HG03558 (cell line): ENCODE measurements around the gene YAP1.

Source experiments
- ATAC-seq: cut with Tn5 transposase; IDR thresholded peaks from one replicate; pipeline ENCODE4 v1.9.1; 2021; ENCODE audit warnings: moderate number of reproducible peaks; ENCODE audit not compliant: unreplicated experiment; ENCODE audit errors: extremely low read depth

Gene YAP1

GRCh38 chr11:102155676-102156075, 45.4 kb downstream of the YAP1 start:
- ATAC-seq = no peak

- ATAC-seq = no peak
Measured at GRCh38 chr11:102157219-102157618, 47.0 kb downstream of the YAP1 start.

GRCh38 chr11:102158164-102158735, 48.0 kb downstream of the YAP1 start:
- no peak for ATAC-seq

- no peak for ATAC-seq
Measured at GRCh38 chr11:102163368-102163767, 53.1 kb downstream of the YAP1 start.

- no peak for ATAC-seq
Measured at GRCh38 chr11:102166175-102167064, 56.2 kb downstream of the YAP1 start.

- ATAC-seq = no peak
Measured at GRCh38 chr11:102168481-102168880, 58.2 kb downstream of the YAP1 start.

- no peak for ATAC-seq
Measured at GRCh38 chr11:102171101-102171500, 60.9 kb downstream of the YAP1 start.

DNA sequence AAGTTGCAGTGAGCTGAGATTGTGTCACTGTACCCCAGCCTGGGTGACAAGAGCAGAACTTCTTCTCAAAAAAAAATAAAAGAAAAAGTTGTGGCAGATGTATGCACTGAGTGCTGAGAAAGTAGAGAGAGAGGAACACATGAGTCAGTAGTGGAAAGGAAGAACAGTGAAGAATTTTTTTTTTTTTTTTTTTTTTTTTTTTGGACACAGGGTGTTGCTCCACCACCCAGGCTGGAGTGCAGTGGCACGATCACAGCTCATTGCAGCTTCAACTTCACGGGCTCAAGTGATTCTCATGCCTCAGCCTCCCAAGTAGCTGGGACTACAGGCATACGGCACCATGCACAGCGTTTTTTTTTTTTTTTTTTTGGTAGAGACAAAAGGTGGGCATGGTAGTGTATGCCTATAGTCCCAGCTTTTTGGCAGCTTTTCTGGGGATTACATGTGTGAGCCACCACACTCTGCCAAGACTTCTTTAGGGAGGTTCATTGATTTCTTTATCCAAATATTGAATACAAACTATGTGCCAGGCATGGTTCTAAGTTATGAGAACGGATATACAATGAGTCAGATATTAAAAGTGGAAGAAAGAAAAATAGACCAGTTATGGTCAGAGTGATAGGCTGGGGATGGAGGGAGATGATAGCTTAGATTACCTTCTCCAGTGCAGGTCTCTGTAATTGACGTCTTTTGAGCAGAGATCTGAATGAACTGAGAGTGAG, 62.0 kb downstream of the YAP1 start:
- no peak for ATAC-seq

- no peak for ATAC-seq
Measured at GRCh38 chr11:102177126-102177525, 66.9 kb downstream of the YAP1 start.

- ATAC-seq = no peak
Measured at GRCh38 chr11:102177974-102178631, 67.9 kb downstream of the YAP1 start.

- ATAC-seq = no peak
Measured at GRCh38 chr11:102179371-102179770, 69.1 kb downstream of the YAP1 start.

DNA sequence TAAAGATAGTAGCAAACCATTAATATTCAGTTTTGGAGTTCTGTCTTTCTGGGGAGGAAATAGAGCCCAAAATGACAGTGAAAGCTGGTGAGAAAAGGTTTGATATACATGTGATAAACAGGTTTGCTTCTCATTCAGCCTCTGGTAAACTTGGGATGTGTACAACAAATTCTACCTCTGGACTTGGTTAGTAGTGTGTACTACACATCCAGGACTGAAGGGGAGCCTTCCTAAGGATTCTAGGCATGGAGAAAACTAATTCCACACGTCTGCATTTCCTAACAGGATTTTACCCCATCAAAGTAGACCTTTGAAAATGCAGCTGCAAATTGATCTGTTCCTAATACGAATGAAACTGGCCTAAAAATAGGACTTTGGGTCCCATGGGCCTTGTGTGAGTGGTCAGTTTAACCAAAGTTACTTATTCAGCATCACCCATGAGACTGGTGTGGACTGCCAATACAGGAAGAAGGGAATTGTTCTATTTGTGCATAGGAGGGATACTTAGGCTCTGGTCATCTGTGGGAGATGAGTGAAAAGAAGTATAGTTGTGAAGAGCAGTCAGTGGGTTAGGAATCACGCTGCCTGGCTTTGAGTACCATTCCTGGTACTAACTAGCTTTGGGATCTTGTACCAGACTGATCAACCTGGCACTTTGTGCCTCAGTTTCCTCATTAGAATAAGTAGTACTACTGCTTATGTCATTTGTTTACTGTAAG, 74.2 kb downstream of the YAP1 start:
- ATAC-seq = no peak

DNA sequence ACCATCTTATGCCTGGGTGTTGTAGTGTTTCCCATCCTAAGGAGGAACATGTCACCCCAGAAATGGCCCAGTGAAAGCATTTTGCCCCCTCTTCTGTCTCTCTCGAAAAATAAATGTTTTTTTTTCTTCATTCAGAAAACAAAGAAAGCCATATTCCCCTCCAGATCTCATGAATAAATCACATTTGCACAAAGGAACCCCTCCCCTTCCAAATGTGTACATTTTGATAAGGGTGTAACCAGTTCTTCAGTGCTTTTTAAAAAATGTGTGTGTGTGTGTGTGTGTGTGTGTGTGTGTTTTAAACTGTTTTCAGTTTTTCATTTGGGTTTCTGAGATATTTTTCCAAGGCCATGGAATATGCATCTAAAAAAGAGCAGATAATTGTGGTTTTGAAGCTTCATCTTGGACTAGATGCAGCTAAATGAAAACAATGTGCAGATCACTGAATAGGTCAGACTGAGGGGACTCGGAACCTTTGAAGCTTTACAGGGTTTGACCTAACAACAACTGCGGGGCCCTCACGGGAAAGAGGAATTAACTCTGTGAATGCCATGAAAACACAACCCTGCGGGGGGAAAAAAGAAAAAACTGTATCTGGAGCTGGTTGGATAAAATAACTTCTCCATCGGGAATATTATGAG, 76.4 kb downstream of the YAP1 start:
- ATAC-seq = no peak

- ATAC-seq = no peak
Measured at GRCh38 chr11:102187416-102188151, 77.3 kb downstream of the YAP1 start.

DNA sequence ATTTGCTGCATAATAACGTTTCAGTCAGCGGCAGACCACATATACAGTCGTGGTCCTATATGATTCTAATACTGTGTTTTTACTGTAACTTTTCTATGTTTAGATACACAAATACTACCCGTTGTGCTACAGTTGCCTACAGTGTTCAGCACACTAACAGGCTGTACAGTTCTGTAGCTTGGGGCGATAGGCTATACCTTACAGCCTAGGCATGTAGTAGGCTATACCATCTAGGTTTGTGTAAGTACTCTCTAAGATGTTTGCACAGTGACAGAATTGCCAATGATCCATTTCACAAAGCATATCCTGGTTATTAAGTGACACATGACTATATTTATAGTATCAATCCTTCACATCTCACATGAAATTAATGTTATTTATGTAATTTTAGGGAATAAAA, 78.2 kb downstream of the YAP1 start:
- no peak for ATAC-seq

GRCh38 chr11:102191832-102192231, 81.6 kb downstream of the YAP1 start:
- no peak for ATAC-seq

DNA sequence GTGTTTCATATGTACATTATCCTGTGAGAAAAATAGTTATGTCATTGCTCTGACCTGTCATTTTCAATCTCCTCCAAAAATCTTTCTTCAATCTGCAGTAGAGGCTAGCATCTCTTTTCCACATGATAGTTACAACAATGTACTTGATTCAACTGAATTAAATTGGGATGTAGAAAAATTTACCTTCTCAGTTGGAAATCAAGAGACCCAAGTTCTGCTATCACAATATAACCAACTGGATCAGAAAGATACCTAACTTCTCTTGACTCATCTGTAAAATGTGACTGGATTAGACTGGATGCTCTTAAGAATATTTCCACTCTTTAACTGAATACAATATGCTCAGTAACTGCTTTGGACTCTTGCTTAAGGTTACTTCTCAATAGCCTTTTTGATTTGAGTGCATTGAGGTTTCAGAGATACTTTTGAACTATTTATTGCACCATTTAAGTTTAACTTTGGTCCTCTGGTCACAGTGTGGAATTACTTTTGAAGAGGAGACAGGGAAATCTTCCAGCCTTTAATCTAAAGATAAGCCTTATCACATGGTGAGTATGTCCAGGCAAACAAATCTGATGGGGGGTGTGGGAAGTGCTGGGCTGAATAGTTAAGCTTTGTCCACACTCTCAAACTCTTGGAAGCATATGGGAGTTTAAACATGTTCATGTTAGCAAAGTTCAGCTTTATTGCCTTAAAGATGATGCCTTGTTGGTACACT, 82.3 kb downstream of the YAP1 start:
- no peak for ATAC-seq

- no peak for ATAC-seq
Measured at GRCh38 chr11:102194257-102194656, 84.0 kb downstream of the YAP1 start.
